Measurements from ENCODE around the gene RHBDD2.
"Not testable (repeated sequence)": the region's sequence is repeated elsewhere in the genome, so short reads cannot be mapped to it uniquely, and the experiment has no call there.

Gene RHBDD2

GRCh38 chr7:75872073-75872782, 6.6 kb upstream of the RHBDD2 start:
- DNase-seq (no peak), ATAC-seq (ENCODE audit: insufficient read depth, low read depth) (no peak)
- no peaks in the 10 kb centered on the region for H3K4me1 ChIP-seq (ENCODE audit: insufficient read depth, low read length)
- no peak overlapping the region for H3K4me2 ChIP-seq (ENCODE audit: insufficient read depth, low read length)
- no peak for TF ChIP-seq CTCF (IDR thresholded peaks at IDR 0.05; ENCODE audit: borderline replicate concordance, extremely low read depth, low read length, poor library complexity, severe bottlenecking)
- no peak for TF ChIP-seq EZH2 (IDR thresholded peaks at IDR 0.05; ENCODE audit: borderline replicate concordance, low read depth, low read length, severe bottlenecking)
- no peaks in the 10 kb centered on the region for H3K27me3 ChIP-seq (ENCODE audit: insufficient read depth, low read length, poor library complexity)
- H3K9ac ChIP-seq (ENCODE audit: low read depth, low read length): no peak overlapping the region
- H3K27ac ChIP-seq (ENCODE audit: low read length): no peak overlapping the region
- H3K9me3 ChIP-seq (ENCODE audit: insufficient read depth, low read length, severe bottlenecking): no peaks in the 10 kb centered on the region
- H4K20me1 ChIP-seq (ENCODE audit: insufficient read depth, low read length): no peaks in the 10 kb centered on the region
- H3K79me2 ChIP-seq (ENCODE audit: insufficient read depth, low read length): no peaks in the 10 kb centered on the region
- H3K36me3 ChIP-seq (ENCODE audit: insufficient read depth, low read length): no peaks in the 10 kb centered on the region
- H3K4me3 ChIP-seq (ENCODE audit: low read depth in 1 of 2, low read length in 2 of 2): no peak overlapping the region
- no peak overlapping the region; the same call in 1 of the 2 replicates for H2AFZ ChIP-seq (ENCODE audit: low read depth, low read length)

- not testable (repeated sequence) for H3K4me3 ChIP-seq (ENCODE audit: low read depth in 1 of 2, low read length in 2 of 2); DNase-seq; H3K79me2 ChIP-seq (ENCODE audit: insufficient read depth, low read length); H3K27ac ChIP-seq (ENCODE audit: low read length); H3K36me3 ChIP-seq (ENCODE audit: insufficient read depth, low read length); H2AFZ ChIP-seq (ENCODE audit: low read depth, low read length); H4K20me1 ChIP-seq (ENCODE audit: insufficient read depth, low read length); H3K9me3 ChIP-seq (ENCODE audit: insufficient read depth, low read length, severe bottlenecking); H3K9ac ChIP-seq (ENCODE audit: low read depth, low read length); H3K4me2 ChIP-seq (ENCODE audit: insufficient read depth, low read length); H3K27me3 ChIP-seq (ENCODE audit: insufficient read depth, low read length, poor library complexity); ATAC-seq (ENCODE audit: insufficient read depth, low read depth); H3K4me1 ChIP-seq (ENCODE audit: insufficient read depth, low read length)
Measured at GRCh38 chr7:75874180-75874579, 4.7 kb upstream of the RHBDD2 start.

- no peaks in the 10 kb centered on the region for H3K9me3 ChIP-seq (ENCODE audit: insufficient read depth, low read length, severe bottlenecking)
- H3K36me3 ChIP-seq (ENCODE audit: insufficient read depth, low read length): peaks cover 2% of the 10 kb centered on the region
- no peak overlapping the region for H3K27ac ChIP-seq (ENCODE audit: low read length)
- peaks cover 20% of the 10 kb centered on the region for H3K4me1 ChIP-seq (ENCODE audit: insufficient read depth, low read length)
- ATAC-seq (ENCODE audit: insufficient read depth, low read depth): no peak
- TF ChIP-seq EZH2 (IDR thresholded peaks at IDR 0.05; ENCODE audit: borderline replicate concordance, low read depth, low read length, severe bottlenecking): no peak
- TF ChIP-seq CTCF (IDR thresholded peaks at IDR 0.05; ENCODE audit: borderline replicate concordance, extremely low read depth, low read length, poor library complexity, severe bottlenecking): no peak
- no peak overlapping the region for H3K4me3 ChIP-seq (ENCODE audit: low read depth in 1 of 2, low read length in 2 of 2)
- H2AFZ ChIP-seq (ENCODE audit: low read depth, low read length): no peak overlapping the region
- no peak for DNase-seq
- H3K79me2 ChIP-seq (ENCODE audit: insufficient read depth, low read length): peaks cover 15% of the 10 kb centered on the region
- H3K27me3 ChIP-seq (ENCODE audit: insufficient read depth, low read length, poor library complexity): no peaks in the 10 kb centered on the region
- no peak overlapping the region for H3K9ac ChIP-seq (ENCODE audit: low read depth, low read length)
- H3K4me2 ChIP-seq (ENCODE audit: insufficient read depth, low read length): no peak overlapping the region
- no peaks in the 10 kb centered on the region for H4K20me1 ChIP-seq (ENCODE audit: insufficient read depth, low read length)
Measured at GRCh38 chr7:75875113-75876080, 3.4 kb upstream of the RHBDD2 start.
